Peyer's patch (tissue), 4 donors: ENCODE measurements around the gene RMND5A. TPM values are rescaled to one million over a fixed set of nuclear protein-coding genes. Genes with fewer than 3 reads are reported as not detected.
"Not testable (repeated sequence)": the region's sequence is repeated elsewhere in the genome, so short reads cannot be mapped to it uniquely, and the experiment has no call there.

Experiments used
- DNase-seq, 3 donors: peaks; one replicate each; pipeline ENCODE4 v3.0.0-alpha.2; 2017 to 2019
- H3K27ac ChIP-seq, 4 donors: fragments of 200-600 bp; sonication (generic); one replicate each; pipeline ENCODE4 v1.5.1; 2016 to 2019
- H3K27me3 ChIP-seq, 2 donors: fragments of 200-600 bp; sonication (generic); one replicate each; pipeline ENCODE4 v1.5.1; 2019
- H3K36me3 ChIP-seq, 3 donors: fragments of 200-600 bp; sonication (generic); one replicate each; pipeline ENCODE4 v1.5.1; 2016 to 2019
- H3K4me1 ChIP-seq, 4 donors: fragments of 200-600 bp; sonication (generic); one replicate each; pipeline ENCODE4 v1.5.1; 2016 to 2019
- H3K4me3 ChIP-seq, 4 donors: fragments of 200-600 bp; sonication (generic); 1 replicate in 3 of 4; 2 replicates in 1 of 4; pipeline ENCODE4 v1.5.1; 2016 to 2019; ENCODE audit warnings: mild to moderate bottlenecking in 1 of 4
- H3K9me3 ChIP-seq, 4 donors: fragments of 200-600 bp; sonication (generic); one replicate each; pipeline ENCODE4 v1.5.1; 2016 to 2019; ENCODE audit warnings: mild to moderate bottlenecking in 1 of 4
- POLR2A ChIP-seq, 2 donors: fragments of 450-650 bp; IDR thresholded peaks; one replicate each; pipeline ENCODE4 v1.5.1; 2017; ENCODE audit warnings: antibody characterized with exemption in 2 of 2, mild to moderate bottlenecking in 2 of 2, moderate library complexity in 2 of 2
- total RNA-seq, 4 donors: library from RNA; depleted of rRNA; stranded (reverse); fragments of >200 nt; gene quantifications; one replicate each; pipeline ENCODE4 v1.1.0, GENCODE V29; 2016
- TF ChIP-seq, protein P1 (sequence below), 6 experiments: fragments of 450-650 bp in 4 of 6; fragments of 200-600 bp in 2 of 6; sonication (generic) in 1 of 6; IDR thresholded peaks; one replicate each; pipeline ENCODE4 v1.5.1; 2017 to 2019; ENCODE audit warnings: antibody characterized with exemption in 6 of 6, mild to moderate bottlenecking in 3 of 6, moderate library complexity in 1 of 6

The RMND5A gene
- total RNA-seq, 4 donors from 2014 or later: 26.4 to 98.6 (median 49.6) TPM

DNA sequence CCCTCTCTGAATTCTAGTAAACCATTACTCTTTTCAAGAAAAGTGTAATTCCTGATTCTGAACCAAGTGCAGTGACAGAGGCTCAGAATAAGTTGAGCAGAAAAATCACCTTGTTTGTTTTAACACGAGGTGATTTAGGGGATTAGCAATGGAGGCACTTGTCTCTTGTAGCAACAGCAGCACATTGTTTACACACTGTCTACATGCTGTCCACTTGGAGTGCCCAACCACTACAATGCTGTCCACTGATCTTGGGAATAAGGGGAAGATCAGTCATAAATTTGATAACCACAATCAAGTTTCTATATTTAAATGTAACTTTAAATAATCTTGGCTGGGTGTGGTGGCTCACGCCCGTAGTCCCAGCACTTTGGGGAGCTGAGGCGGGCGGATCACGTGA lies 13.9 kb upstream of the RMND5A start:
- no peaks in the 10 kb centered on the region for H3K36me3 ChIP-seq
- no peak overlapping the region for H3K4me3 ChIP-seq
- H3K4me1 ChIP-seq: peaks cover 0 to 5% (median 0%) of the 10 kb centered on the region in 4 donors
- H3K27ac ChIP-seq: peak overlapping the region in 1 of 4 donors; percentile 69
- no peaks in the 10 kb centered on the region for H3K9me3 ChIP-seq
- TF ChIP-seq, protein P1, sequence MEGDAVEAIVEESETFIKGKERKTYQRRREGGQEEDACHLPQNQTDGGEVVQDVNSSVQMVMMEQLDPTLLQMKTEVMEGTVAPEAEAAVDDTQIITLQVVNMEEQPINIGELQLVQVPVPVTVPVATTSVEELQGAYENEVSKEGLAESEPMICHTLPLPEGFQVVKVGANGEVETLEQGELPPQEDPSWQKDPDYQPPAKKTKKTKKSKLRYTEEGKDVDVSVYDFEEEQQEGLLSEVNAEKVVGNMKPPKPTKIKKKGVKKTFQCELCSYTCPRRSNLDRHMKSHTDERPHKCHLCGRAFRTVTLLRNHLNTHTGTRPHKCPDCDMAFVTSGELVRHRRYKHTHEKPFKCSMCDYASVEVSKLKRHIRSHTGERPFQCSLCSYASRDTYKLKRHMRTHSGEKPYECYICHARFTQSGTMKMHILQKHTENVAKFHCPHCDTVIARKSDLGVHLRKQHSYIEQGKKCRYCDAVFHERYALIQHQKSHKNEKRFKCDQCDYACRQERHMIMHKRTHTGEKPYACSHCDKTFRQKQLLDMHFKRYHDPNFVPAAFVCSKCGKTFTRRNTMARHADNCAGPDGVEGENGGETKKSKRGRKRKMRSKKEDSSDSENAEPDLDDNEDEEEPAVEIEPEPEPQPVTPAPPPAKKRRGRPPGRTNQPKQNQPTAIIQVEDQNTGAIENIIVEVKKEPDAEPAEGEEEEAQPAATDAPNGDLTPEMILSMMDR (IDR thresholded peaks at IDR 0.05): no peak
- no peak for TF ChIP-seq POLR2A (IDR thresholded peaks at IDR 0.05)
- no peak for DNase-seq
- no peaks in the 10 kb centered on the region for H3K27me3 ChIP-seq

DNA sequence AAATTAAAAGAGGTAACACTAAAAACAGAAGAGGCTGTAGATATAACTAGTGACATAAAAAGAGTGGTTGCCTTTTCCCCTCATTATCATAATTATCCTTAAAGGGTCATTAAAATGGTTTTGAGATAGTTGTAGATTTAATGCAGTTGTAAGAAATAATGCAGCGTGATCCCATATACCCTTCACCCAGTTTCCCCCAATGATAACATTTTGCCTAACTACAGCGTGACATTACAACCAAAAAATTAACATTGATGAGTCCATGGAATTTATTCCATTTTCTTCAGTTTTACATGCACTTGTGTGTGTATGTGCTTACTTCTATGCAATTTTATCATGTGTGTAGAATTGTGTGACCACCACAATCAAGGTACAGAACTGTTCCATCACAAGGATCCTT lies 13.2 kb upstream of the RMND5A start:
- DNase-seq: no peak
- Histone ChIP-seq H3K36me3 (no peaks in the 10 kb centered on the region), H3K4me1 (peaks cover 0 to 5% (median 0%) of the 10 kb centered on the region in 4 donors), H3K27me3 (no peaks in the 10 kb centered on the region), H3K9me3 (no peaks in the 10 kb centered on the region), H3K4me3 (no peak overlapping the region), H3K27ac (no peak overlapping the region)
- no peak for TF ChIP-seq POLR2A (IDR thresholded peaks at IDR 0.05)
- TF ChIP-seq, protein P1 (IDR thresholded peaks at IDR 0.05): no peak

DNA sequence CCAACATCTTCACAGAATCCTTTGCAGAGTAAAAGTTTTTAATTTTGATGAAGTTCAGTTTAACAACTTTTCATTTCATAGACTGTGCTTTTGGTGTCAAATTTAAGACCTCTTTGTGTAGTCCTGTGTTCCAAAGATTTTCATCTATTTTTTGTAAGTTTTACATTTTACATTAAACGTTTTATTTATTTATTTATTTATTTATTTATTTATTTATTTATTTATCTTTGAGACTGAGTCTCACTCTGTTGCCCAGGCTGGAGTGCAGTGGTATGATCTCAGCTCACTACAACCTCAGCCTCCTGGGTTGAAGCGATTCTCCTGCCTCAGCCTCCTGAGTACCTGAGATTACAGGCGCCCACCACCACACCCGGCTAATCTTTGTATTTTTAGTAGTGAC lies 12.0 kb upstream of the RMND5A start:
- H3K27ac ChIP-seq, DNase-seq, H3K4me3 ChIP-seq, H3K9me3 ChIP-seq, H3K27me3 ChIP-seq, H3K36me3 ChIP-seq, H3K4me1 ChIP-seq: not testable (repeated sequence)

DNA sequence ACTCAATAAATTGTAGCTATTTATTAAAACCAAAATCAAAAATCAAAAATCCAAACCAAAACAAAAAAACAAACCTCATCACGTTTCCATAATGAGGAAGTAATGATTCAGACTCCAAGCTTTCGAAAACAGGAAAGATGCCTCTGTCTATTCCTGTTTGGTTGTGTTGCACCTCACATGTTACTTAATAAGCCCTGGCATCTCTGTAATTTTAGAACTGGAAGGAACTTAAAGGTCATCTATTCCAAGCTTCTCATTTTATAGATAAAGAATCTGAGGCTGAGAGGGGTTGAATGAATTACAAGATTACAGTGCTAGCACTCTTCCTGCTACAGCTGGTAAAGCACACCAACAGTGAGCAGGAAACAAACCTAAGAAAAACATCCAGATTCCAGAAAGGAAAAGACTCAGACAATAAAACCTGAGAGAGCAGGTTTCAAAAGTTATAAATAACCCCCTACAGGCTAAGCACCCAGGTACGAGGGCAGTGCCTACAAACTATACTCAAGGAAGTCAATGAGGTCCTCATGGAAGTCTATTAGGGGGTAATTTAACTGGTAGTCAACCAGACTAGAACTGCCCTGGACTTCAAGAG lies 5.4 kb upstream of the RMND5A start:
- not testable (repeated sequence) for H3K9me3 ChIP-seq, H3K4me3 ChIP-seq, H3K27me3 ChIP-seq, H3K4me1 ChIP-seq, H3K36me3 ChIP-seq, DNase-seq
- peak overlapping the region in 1 of 4 donors; percentile 74 for H3K27ac ChIP-seq

DNA sequence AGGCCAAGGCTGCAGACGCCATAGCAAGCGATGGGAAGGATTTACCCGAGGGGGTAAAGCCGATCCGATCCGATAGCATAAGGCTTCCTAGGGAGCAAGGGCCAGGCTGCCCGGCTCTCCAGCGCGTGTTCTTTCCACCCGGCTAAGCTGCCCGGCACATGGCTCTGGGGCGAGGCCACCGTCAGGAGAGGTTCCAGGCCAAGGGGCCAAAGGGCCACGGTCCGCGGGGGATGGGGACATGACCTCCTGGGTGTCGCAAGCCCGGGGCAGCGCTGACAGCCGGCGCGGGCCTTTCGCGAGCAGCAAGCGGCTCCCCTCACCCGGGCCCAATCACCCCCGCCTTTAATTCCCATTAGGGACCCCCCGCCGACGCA lies 841 bp upstream of the RMND5A start:
- not testable (repeated sequence) for DNase-seq, H3K27me3 ChIP-seq, H3K9me3 ChIP-seq, H3K36me3 ChIP-seq, H3K4me1 ChIP-seq
- peak overlapping the region; percentile 67 to 88 (median 76) for H3K4me3 ChIP-seq
- H3K27ac ChIP-seq: peak overlapping the region; percentile 89 to 95 (median 92)

DNA sequence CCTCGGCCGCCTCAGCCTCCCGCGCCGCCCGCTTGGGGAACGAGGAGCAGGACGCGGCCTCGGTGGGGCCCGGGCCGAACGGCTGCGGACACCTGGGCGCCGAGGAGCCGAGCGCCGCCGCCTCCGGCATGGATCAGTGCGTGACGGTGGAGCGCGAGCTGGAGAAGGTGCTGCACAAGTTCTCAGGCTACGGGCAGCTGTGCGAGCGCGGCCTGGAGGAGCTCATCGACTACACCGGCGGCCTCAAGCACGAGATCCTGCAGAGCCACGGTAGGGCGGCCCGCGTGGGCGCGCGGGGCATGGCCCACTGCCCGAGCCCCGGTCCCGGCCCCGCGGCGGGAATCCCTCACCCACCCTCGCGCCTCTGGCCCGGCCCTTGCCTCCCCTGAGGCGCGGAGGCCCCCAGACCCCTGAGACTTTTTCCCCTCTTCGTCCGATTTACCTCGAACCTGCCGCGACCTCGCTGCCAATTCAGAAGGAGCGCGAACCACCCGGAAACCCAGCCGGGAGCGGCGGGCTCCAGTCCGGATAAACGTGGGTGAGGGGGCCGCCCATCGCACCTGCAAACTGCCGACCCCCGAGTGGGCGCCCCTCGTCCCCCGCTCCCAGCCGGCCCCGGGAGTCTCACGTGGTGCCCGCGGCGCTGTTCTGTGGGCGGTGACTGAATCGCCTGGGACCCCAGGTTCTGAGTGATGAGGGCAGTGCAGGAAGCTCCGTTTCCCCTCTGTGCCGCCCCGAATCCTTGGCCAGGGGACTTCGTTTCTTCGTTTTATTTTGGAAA lies 639 bp downstream of the RMND5A start:
- DNase-seq: peak; percentile 52 to 80 (median 69)
- H3K27ac ChIP-seq: peak overlapping the region; percentile 89 to 95 (median 92)

DNA sequence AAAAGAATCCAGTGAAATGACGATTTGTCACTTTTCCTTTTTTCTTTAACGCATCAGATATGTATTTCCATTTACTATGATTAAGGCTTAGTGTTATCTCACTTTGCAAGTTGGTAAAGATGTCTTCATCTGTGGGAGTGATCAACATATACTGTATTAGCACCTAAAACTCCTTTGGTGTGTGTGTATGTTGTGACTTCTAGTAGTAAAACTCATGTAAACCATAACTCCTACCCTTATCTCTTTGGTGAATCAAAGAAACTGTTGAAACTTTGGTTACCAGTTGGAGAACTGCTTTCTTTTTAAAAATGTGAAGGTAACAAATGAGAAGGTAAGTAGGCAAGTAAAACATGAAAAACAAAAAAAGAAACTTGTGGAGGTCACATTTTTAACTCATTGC lies 5.6 kb downstream of the RMND5A start:
- not testable (repeated sequence) for H3K9me3 ChIP-seq, H3K27me3 ChIP-seq, H3K4me1 ChIP-seq, H3K4me3 ChIP-seq, H3K36me3 ChIP-seq, DNase-seq, H3K27ac ChIP-seq

More for the DNA sequence above, 639 bp downstream of the RMND5A start:
- not testable (repeated sequence) for H3K36me3 ChIP-seq, H3K9me3 ChIP-seq, H3K27me3 ChIP-seq, H3K4me1 ChIP-seq
- H3K4me3 ChIP-seq: peak overlapping the region; percentile 67 to 88 (median 76)

DNA sequence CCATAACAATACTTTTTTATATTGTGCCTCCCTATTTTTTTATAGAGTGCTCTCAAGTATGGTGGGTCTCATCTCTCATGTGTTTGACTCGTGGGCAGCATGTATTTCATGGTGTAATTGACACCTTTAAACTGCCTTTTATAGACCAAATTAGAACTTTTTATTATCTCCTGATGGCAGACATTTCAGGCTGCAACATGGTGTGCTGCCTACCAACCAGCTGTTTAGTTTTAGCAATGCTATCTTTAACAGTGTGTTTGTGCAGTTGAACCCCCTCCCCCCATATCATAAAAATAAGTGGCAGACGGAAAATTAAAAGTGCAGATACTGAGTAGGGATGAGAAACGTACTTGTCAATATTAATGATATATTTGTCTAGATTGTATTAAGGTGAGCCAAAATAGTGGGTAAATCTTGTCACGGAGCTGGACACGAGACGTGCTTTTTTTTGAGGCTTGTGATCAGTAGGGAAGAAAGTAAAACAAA lies 12.0 kb downstream of the RMND5A start:
- H3K36me3 ChIP-seq, H3K4me1 ChIP-seq, H3K4me3 ChIP-seq, H3K27ac ChIP-seq, DNase-seq, H3K27me3 ChIP-seq, H3K9me3 ChIP-seq: not testable (repeated sequence)

DNA sequence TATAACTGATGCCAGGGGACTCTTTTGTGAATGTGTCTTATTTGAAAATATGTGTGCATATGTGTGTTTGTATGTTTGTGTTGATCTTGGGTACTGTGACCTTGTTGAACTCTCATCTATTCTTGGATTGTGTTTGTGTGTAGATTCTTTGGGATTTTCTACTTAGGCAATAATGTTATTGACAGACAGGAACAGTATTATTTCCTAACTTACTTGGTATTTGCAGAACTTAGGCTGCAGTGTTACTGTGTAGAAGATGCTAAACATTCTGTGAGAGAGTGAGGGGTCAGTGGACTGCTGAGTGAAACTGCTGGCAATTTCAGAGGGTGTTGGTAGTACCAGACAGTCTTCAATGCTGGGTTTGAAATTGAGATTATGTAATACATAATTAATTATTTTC lies 12.7 kb downstream of the RMND5A start:
- not testable (repeated sequence) for DNase-seq, H3K27me3 ChIP-seq, H3K27ac ChIP-seq, H3K9me3 ChIP-seq, H3K4me3 ChIP-seq, H3K4me1 ChIP-seq, H3K36me3 ChIP-seq

DNA sequence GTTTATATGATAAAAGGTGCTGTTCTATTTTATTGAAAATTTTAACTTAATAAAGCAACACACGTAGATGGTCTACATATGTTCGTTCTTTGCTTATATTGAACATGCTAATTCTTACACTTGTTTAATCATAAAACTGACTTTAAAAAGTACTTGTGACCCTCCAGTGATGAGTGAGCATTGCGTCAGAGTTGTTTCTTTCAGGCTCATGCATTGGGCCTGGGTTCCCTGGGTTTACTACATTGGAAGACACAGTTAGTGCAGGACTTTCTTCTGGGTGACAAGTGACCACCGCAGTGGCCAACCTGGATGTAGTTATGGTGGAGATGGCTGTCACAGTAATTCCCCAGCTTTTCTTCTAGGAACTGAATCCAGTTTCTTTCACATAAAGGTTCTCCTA lies 13.4 kb downstream of the RMND5A start:
- not testable (repeated sequence) for H3K27me3 ChIP-seq, H3K36me3 ChIP-seq, H3K27ac ChIP-seq, H3K4me1 ChIP-seq, DNase-seq, H3K4me3 ChIP-seq, H3K9me3 ChIP-seq

DNA sequence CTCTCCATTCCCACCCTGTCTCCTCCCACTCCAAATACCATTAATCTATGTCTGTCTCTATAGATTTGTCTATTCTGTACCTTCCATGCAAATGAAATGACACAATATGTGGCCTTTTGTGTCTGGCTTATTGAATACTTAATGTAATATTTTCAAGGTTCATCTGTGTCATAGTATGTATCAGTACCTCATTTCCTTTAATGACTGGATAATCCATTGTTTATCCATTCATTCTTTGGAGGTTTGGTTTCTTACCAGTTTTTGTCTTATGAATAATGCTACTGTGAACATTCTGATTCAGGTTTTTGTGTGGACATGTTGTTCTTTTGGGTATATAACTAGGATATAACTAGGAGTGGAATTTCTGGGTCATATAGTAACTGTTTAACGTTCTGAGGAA lies 14.8 kb downstream of the RMND5A start:
- not testable (repeated sequence) for H3K27ac ChIP-seq, DNase-seq, H3K9me3 ChIP-seq, H3K4me1 ChIP-seq, H3K36me3 ChIP-seq, H3K27me3 ChIP-seq, H3K4me3 ChIP-seq

DNA sequence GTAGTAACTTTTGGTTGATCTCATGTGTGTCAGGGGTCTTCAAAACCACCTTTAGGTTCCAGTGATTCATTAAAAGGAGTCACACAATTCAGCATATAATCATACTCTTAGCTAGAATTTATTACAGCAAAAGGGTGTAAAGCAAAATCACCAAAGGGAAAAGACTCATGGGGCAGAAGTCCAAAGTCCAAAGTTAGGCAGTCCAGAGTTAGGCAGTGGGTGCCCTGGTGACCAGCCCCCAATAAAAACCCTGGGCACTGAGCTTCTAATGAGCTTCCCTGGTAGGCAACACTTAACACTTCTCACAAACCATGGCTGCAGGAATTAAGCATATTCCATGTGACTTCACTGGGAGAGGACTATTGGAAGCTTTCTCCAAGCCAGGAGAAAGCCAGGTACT lies 19.4 kb downstream of the RMND5A start:
- not testable (repeated sequence) for H3K9me3 ChIP-seq, H3K27ac ChIP-seq, H3K27me3 ChIP-seq, H3K4me3 ChIP-seq, DNase-seq, H3K36me3 ChIP-seq, H3K4me1 ChIP-seq

DNA sequence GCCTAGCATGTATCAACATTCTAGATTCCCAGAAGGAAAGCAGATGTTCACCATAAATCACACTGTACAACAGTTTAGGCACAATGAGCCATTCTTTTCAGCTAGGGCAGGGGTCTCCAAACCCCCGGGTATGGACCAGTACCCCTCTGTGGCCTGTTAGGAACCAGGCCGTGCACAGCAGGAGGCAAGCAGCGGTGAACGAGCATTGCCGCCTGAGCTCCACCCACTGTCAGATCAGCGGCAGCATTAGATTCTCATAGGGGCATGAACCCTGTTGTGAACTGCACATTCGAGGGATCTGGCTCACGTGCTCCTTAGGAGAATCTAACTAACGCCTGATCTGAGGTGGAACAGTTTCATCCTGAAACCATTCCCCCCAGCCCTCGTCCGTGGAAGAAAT lies 19.8 kb downstream of the RMND5A start:
- H3K4me1 ChIP-seq, H3K27ac ChIP-seq, H3K4me3 ChIP-seq, H3K27me3 ChIP-seq, H3K36me3 ChIP-seq, DNase-seq, H3K9me3 ChIP-seq: not testable (repeated sequence)
